Osteocyte (in vitro differentiated cells): Measurements from ENCODE around the gene SLC23A3. TPM values are rescaled to one million over a fixed set of nuclear protein-coding genes. Genes with fewer than 3 reads are reported as not detected.
"Not testable (repeated sequence)": the region's sequence is repeated elsewhere in the genome, so short reads cannot be mapped to it uniquely, and the experiment has no call there.

ENCODE experiments used
- DNase-seq: peaks from one replicate; pipeline ENCODE4 v3.0.0; 2021; ENCODE audit warnings: mixed read lengths; ENCODE audit not compliant: unreplicated experiment; ENCODE audit errors: extremely low spot score
- H3K27ac Mint-ChIP-seq: one replicate; pipeline ENCODE4 v1.8.0; 2021; ENCODE audit warnings: mild to moderate bottlenecking, mixed read lengths; ENCODE audit not compliant: unreplicated experiment
- H3K27me3 Mint-ChIP-seq: one replicate; pipeline ENCODE4 v1.8.0; 2021; ENCODE audit warnings: mixed read lengths; ENCODE audit not compliant: unreplicated experiment
- H3K36me3 Mint-ChIP-seq: one replicate; pipeline ENCODE4 v1.8.0; 2021; ENCODE audit warnings: mixed read lengths; ENCODE audit not compliant: unreplicated experiment
- H3K4me1 Mint-ChIP-seq: one replicate; pipeline ENCODE4 v1.8.0; 2021; ENCODE audit warnings: mixed read lengths; ENCODE audit not compliant: unreplicated experiment
- H3K4me3 Mint-ChIP-seq: one replicate; pipeline ENCODE4 v1.8.0; 2021; ENCODE audit warnings: mild to moderate bottlenecking, moderate library complexity, mixed read lengths; ENCODE audit not compliant: unreplicated experiment
- H3K9me3 Mint-ChIP-seq: one replicate; pipeline ENCODE4 v1.8.0; 2021; ENCODE audit warnings: mixed read lengths; ENCODE audit not compliant: unreplicated experiment
- total RNA-seq: library from RNA; stranded (reverse); gene quantifications from 2 replicates; pipeline ENCODE4 v1.2.1, GENCODE V29; 2021
- TF ChIP-seq, protein P1 (sequence below): fragments of 200-600 bp; sonication (generic); IDR thresholded peaks from 2 replicates; pipeline ENCODE4 v1.5.0; 2021; ENCODE audit warnings: antibody characterized with exemption, mild to moderate bottlenecking, moderate library complexity

SLC23A3 gene
- total RNA-seq, 1 donor from 2014 or later, result 5.2 TPM

DNA sequence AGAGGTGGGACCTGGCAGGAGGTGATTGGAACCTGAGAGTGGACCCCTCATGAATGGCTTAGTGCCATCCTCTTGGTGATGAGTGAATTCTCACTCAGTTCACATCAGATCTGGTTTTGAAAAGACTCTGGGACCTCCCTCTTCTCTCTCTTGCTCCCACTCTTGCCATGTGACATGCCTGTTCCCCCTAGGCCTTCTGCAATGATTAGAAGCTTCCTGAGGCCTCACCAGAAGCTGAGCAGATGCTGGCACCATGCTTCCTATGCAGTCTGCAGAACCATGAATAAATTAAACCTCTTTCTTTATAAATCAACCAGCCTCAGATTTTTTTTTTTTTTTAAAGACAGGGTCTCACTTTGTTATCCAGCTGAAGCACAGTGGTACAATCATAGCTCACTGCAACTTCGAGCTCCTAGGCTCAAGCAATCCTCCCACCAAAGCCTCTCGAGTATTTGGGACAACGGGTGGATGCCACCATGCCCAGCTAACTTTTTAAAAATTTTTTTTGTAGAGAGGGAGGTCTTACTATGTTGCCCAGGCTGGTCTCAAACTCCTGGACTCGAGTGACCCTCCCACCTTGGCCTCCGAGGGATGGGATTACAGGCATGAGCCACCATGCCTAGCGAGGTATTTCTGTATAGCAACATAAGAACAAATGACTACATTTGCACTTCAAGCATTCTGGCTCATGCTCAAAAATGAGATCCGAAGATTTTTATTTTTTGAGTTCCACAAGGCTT is 34.8 kb upstream of the SLC23A3 start:
- Mint-ChIP-seq H3K9me3 (no peaks in the 10 kb centered on the region), H3K27me3 (peaks cover under 1% of the 10 kb centered on the region), H3K36me3 (peaks cover 7% of the 10 kb centered on the region), H3K27ac (no peak overlapping the region), H3K4me3 (no peak overlapping the region), H3K4me1 (peaks cover 25% of the 10 kb centered on the region)
- TF ChIP-seq, protein P1, sequence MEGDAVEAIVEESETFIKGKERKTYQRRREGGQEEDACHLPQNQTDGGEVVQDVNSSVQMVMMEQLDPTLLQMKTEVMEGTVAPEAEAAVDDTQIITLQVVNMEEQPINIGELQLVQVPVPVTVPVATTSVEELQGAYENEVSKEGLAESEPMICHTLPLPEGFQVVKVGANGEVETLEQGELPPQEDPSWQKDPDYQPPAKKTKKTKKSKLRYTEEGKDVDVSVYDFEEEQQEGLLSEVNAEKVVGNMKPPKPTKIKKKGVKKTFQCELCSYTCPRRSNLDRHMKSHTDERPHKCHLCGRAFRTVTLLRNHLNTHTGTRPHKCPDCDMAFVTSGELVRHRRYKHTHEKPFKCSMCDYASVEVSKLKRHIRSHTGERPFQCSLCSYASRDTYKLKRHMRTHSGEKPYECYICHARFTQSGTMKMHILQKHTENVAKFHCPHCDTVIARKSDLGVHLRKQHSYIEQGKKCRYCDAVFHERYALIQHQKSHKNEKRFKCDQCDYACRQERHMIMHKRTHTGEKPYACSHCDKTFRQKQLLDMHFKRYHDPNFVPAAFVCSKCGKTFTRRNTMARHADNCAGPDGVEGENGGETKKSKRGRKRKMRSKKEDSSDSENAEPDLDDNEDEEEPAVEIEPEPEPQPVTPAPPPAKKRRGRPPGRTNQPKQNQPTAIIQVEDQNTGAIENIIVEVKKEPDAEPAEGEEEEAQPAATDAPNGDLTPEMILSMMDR, result no peak
- no peak for DNase-seq

- H3K4me1 Mint-ChIP-seq, H3K27ac Mint-ChIP-seq, H3K4me3 Mint-ChIP-seq, DNase-seq, H3K9me3 Mint-ChIP-seq, H3K36me3 Mint-ChIP-seq: not testable (repeated sequence)
- H3K27me3 Mint-ChIP-seq, result peaks cover 11% of the 10 kb centered on the region
Measured at GRCh38 chr2:219201331-219201730, 31.5 kb upstream of the SLC23A3 start.

DNA sequence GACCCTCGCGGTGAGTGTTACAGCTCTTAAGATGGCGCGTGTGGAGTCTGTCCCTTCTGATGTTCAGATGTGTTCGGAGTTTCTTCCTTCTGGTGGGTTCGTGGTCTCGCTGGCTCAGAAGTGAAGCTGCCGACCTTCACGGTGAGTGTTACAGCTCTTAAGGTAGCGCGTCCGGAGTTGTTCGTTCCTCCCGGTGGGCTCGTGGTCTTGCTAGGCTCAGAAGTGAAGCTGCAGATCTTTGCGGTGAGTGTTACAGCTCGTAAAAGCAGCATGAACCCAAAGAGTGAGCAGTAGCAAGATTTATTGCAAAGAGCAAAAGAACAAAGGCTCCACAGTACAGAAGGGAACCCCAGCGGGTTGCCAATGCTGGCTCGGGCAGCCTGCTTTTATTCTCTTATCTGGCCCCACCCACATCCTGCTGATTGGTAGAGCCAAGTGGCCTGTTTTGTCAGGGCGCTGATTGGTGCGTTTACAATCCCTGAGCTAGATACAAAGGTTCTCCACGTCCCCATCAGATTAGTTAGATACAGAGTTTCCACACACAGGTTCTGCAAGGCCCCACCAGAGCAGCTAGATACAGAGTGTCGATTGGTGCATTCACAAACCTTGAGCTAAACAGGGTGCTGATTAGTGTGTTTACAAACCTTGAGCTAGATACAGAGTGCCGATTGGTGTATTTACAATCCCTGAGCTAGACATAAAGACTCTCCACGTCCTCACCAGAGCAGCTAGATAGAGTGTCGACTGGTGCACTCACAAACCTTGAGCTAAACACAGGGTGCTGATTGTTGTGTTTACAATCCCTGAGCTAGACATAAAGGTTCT is 30.9 kb upstream of the SLC23A3 start:
- not testable (repeated sequence) for H3K36me3 Mint-ChIP-seq, H3K27ac Mint-ChIP-seq, H3K4me3 Mint-ChIP-seq, DNase-seq, H3K9me3 Mint-ChIP-seq, H3K4me1 Mint-ChIP-seq
- peaks cover 15% of the 10 kb centered on the region for H3K27me3 Mint-ChIP-seq

- no peak for DNase-seq
- TF ChIP-seq, protein P1, result no peak
- H3K27ac Mint-ChIP-seq, result no peak overlapping the region
- no peaks in the 10 kb centered on the region for H3K9me3 Mint-ChIP-seq
- no peaks in the 10 kb centered on the region for H3K36me3 Mint-ChIP-seq
- H3K4me1 Mint-ChIP-seq, result no peaks in the 10 kb centered on the region
- peaks cover 20% of the 10 kb centered on the region for H3K27me3 Mint-ChIP-seq
- no peak overlapping the region for H3K4me3 Mint-ChIP-seq
Measured at GRCh38 chr2:219199470-219200211, 29.8 kb upstream of the SLC23A3 start.

GRCh38 chr2:219198974-219199373 is 29.1 kb upstream of the SLC23A3 start:
- Mint-ChIP-seq H3K4me1 (no peaks in the 10 kb centered on the region), H3K4me3 (no peak overlapping the region), H3K27ac (no peak overlapping the region), H3K36me3 (no peaks in the 10 kb centered on the region), H3K27me3 (peaks cover 20% of the 10 kb centered on the region), H3K9me3 (no peaks in the 10 kb centered on the region)
- no peak for DNase-seq
- TF ChIP-seq, protein P1, result no peak
